ENCODE results near the gene MICAL3. TPM values are rescaled to one million over a fixed set of nuclear protein-coding genes. Genes with fewer than 3 reads are reported as not detected.

The MICAL3 gene
- total RNA-seq, 4 donors from 2014 or later: 24.3 to 29.7 (median 28.2) TPM

- no peak for DNase-seq (ENCODE audit: low spot score in 2 of 2)
- TF ChIP-seq CTCF (IDR thresholded peaks at IDR 0.05): no peak
- no peak for TF ChIP-seq POLR2A (IDR thresholded peaks at IDR 0.05)
- no peak overlapping the region for H3K4me3 ChIP-seq (ENCODE audit: low read depth, poor library complexity, severe bottlenecking)
- 92 to 94% methylated on average over 4 of the region's 4 CpGs for WGBS, 2 donors
- intact Hi-C loops (cut with DNase I; ENCODE audit: low total_unique reads): no loop called here
These were observed 45.7 kb upstream of the MICAL3 start for GRCh38 chr22:18070041-18070440.

GRCh38 chr22:18069041-18069440 lies 44.7 kb upstream of the MICAL3 start:
- DNase-seq (ENCODE audit: low spot score in 2 of 2): no peak
- WGBS, 2 donors: 89 to 90% methylated on average over 2 of the region's 2 CpGs
- H3K4me3 ChIP-seq (ENCODE audit: low read depth, poor library complexity, severe bottlenecking): no peak overlapping the region
- intact Hi-C loops (cut with DNase I; ENCODE audit: low total_unique reads): no loop called here
- no peak for TF ChIP-seq POLR2A (IDR thresholded peaks at IDR 0.05)

GRCh38 chr22:18068381-18068988 lies 44.1 kb upstream of the MICAL3 start:
- TF ChIP-seq CTCF (IDR thresholded peaks at IDR 0.05) (no peak), POLR2A (IDR thresholded peaks at IDR 0.05) (no peak)
- no peak for DNase-seq (ENCODE audit: low spot score in 2 of 2)
- H3K4me3 ChIP-seq (ENCODE audit: low read depth, poor library complexity, severe bottlenecking): no peak overlapping the region
- 39 to 44% methylated on average over 3 of the region's 3 CpGs for WGBS, 2 donors
- intact Hi-C loops (cut with DNase I; ENCODE audit: low total_unique reads): no loop called here

- 66 to 78% methylated on average over 14 of the region's 14 CpGs for WGBS, 2 donors
- intact Hi-C loops (cut with DNase I; ENCODE audit: low total_unique reads): no loop called here
- DNase-seq (ENCODE audit: low spot score in 2 of 2): peak in 1 of 2 donors; percentile 60
- no peak overlapping the region for H3K4me3 ChIP-seq (ENCODE audit: low read depth, poor library complexity, severe bottlenecking)
- TF ChIP-seq CTCF (IDR thresholded peaks at IDR 0.05) (no peak), POLR2A (IDR thresholded peaks at IDR 0.05) (no peak)
These were observed 43.4 kb upstream of the MICAL3 start for GRCh38 chr22:18067548-18068341.

- TF ChIP-seq CTCF (IDR thresholded peaks at IDR 0.05): no peak
- TF ChIP-seq POLR2A (IDR thresholded peaks at IDR 0.05): no peak
- H3K4me3 ChIP-seq (ENCODE audit: low read depth, poor library complexity, severe bottlenecking): no peak overlapping the region
- DNase-seq (ENCODE audit: low spot score in 2 of 2): no peak
- intact Hi-C loops (cut with DNase I; ENCODE audit: low total_unique reads): no loop called here
- WGBS, 2 donors: 86 to 93% methylated on average over 3 of the region's 3 CpGs
These were observed 42.8 kb upstream of the MICAL3 start for GRCh38 chr22:18067121-18067520.

- no peak for TF ChIP-seq POLR2A (IDR thresholded peaks at IDR 0.05)
- TF ChIP-seq CTCF (IDR thresholded peaks at IDR 0.05): no peak
- 73 to 74% methylated on average over 12 of the region's 12 CpGs for WGBS, 2 donors
- no peak overlapping the region for H3K4me3 ChIP-seq (ENCODE audit: low read depth, poor library complexity, severe bottlenecking)
- intact Hi-C loops (cut with DNase I; ENCODE audit: low total_unique reads): no loop called here
- DNase-seq (ENCODE audit: low spot score in 2 of 2): no peak
These were observed 42.0 kb upstream of the MICAL3 start for GRCh38 chr22:18066181-18066859.
